NOMO-1 treated with DMSO at 0.1 percent for 48 hours (cell line): ENCODE data around the gene MUC3A.

Experiments
- DNase-seq: peaks from one replicate; lab custom pipeline; 2025; ENCODE audit not compliant: unreplicated experiment; lab: John Stamatoyannopoulos, UW

The MUC3A gene

DNA sequence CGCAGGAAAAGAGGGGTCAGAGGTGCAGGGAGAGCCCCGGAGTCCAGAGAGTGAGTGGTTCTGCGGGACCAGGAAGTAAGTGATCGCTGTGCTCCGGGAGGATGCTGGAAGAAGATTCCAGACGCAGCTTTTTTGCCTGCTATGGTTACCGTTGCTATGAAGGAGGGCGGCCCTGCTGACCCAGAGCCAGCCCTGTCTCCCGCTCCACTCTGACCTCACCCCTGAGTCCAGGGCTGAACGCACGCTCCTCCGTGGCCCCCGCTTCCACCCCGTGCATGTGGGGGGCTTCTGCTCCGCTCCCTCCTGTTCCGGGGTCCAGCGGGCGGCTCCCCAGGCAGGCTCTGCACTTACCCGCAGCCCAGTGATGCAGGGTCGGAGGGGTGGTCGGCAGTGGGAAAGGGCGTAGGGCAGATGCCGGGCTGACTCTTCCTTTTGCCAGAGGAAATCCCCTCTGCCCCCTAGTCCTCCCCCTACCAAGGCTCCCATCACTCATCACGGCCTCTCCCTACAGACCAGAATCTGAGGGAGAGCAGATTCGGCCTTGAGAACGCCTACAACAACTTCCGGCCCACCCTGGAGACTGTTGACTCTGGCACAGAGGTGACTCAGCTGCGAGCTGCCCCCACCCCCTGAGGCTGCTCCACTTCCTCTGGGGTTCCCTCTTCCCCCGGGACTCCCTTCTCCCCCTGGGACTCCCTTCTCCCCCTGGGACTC, 67.9 kb downstream of the MUC3A start:
- peak; percentile 82 for DNase-seq
